ENCODE results near the gene GALNT1. TPM values are rescaled to one million over a fixed set of nuclear protein-coding genes. Genes with fewer than 3 reads are reported as not detected.

GALNT1 gene
- total and polyA plus RNA-seq, 9 of the 15 experiments (the other 6 are each of a cell fraction or from before 2014, with no cell fraction given): 14.4 to 54.1 (median 36.6) TPM

DNA sequence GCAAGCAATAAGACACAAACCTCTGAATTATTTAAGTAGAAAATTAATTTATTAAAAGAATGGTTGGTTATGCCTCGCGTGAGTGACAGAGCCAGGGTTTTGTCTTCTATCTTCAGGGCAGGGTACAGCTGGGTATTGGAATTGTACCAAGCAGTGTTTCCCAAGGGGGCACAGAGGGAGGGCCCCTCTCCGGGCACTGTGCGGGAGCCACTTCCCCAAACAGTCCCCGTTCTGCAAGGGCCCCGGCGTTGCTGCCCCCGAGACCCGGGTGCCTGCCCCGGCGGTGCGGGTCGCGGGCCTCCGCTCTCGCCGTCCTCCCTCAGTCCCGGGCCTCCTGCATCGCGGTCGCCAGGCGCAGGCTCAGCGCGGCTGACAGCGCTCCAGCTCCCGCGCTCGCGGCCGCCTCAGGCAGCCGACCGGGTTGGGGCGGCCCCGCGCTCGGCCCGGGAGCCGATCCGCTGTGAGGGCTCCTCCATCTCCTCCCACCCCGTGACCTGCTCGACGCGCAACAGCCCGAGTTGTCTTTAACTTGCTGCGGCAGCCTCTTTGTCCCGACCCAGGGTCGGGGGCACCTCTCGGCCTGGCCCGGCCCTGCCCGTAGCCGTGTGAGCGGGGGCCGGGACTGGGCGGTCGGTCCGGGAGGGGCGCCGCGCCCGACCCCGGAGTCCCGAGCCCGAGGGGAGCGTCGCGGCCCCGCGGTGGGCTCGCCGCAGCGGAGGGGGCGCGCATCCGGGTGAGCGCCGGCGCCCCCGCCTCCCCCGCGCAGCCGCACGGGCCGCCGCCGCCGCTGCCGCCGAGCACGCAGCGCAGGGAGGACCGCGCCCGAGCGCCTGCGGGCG lies 620 bp upstream of the GALNT1 start (continued):
- TF ChIP-seq HES1 (IDR thresholded peaks at IDR 0.05; ENCODE audit: low read depth) (no peak), HLTF (IDR thresholded peaks at IDR 0.05) (no peak), ESRRB (CRISPR knock-in tag; IDR thresholded peaks at IDR 0.05; ENCODE audit: borderline replicate concordance) (no peak), MCM5 (IDR thresholded peaks at IDR 0.05; ENCODE audit: low read depth) (no peak), GATA2 (CRISPR knock-in tag; IDR thresholded peaks at IDR 0.05) (no peak), ZNF655 (CRISPR knock-in tag; IDR thresholded peaks at IDR 0.05) (no peak), SETDB1 (IDR thresholded peaks at IDR 0.05; ENCODE audit: low read length) (no peak), ZFX (CRISPR knock-in tag; IDR thresholded peaks at IDR 0.05) (peak; percentile 85), JUND (IDR thresholded peaks at IDR 0.05; ENCODE audit: borderline replicate concordance, low read depth, low read length) (no peak), JUND (tag; IDR thresholded peaks at IDR 0.05; ENCODE audit: borderline replicate concordance, low read depth, low read length) (no peak), ZNF57 (CRISPR knock-in tag; IDR thresholded peaks at IDR 0.05) (no peak), ZNF589 (CRISPR knock-in tag; IDR thresholded peaks at IDR 0.05; ENCODE audit: low read depth) (no peak), TSC22D4 (tag; IDR thresholded peaks at IDR 0.05) (no peak), HMGXB4 (CRISPR knock-in tag; IDR thresholded peaks at IDR 0.05) (no peak), HNRNPK (IDR thresholded peaks at IDR 0.05; ENCODE audit: low read depth, low read length, poor library complexity, severe bottlenecking) (no peak), BCLAF1 (IDR thresholded peaks at IDR 0.05; ENCODE audit: borderline replicate concordance in 1 of 2, control insufficient read depth in 1 of 2, low read depth in 2 of 2, low read length in 1 of 2) (no peak), CBX3 (IDR thresholded peaks at IDR 0.05; ENCODE audit: borderline replicate concordance in 1 of 2, low read length in 2 of 2) (no peak)
- TF ChIP-seq, protein P1, sequence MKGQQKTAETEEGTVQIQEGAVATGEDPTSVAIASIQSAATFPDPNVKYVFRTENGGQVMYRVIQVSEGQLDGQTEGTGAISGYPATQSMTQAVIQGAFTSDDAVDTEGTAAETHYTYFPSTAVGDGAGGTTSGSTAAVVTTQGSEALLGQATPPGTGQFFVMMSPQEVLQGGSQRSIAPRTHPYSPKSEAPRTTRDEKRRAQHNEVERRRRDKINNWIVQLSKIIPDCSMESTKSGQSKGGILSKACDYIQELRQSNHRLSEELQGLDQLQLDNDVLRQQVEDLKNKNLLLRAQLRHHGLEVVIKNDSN (CRISPR knock-in tag; IDR thresholded peaks at IDR 0.05): no peak

All from K562 (cell line).